HG03558 (cell line): ENCODE measurements around the gene WWOX.

Source experiments
- ATAC-seq: cut with Tn5 transposase; IDR thresholded peaks from one replicate; pipeline ENCODE4 v1.9.1; 2021; ENCODE audit warnings: moderate number of reproducible peaks; ENCODE audit not compliant: unreplicated experiment; ENCODE audit errors: extremely low read depth

Gene WWOX

GRCh38 chr16:78823027-78823426 lies 723.6 kb downstream of the WWOX start:
- no peak for ATAC-seq

GRCh38 chr16:78829280-78829679 lies 729.8 kb downstream of the WWOX start:
- ATAC-seq = no peak

- ATAC-seq = no peak
Observed at GRCh38 chr16:78830599-78830998, 731.1 kb downstream of the WWOX start.

GRCh38 chr16:78832100-78832499 lies 732.6 kb downstream of the WWOX start:
- no peak for ATAC-seq

- no peak for ATAC-seq
Observed at GRCh38 chr16:78836802-78837491, 737.5 kb downstream of the WWOX start.

- ATAC-seq = no peak
Observed at GRCh38 chr16:78837706-78838105, 738.3 kb downstream of the WWOX start.

GRCh38 chr16:78838276-78838675 lies 738.8 kb downstream of the WWOX start:
- ATAC-seq = no peak

- ATAC-seq = no peak
Observed at GRCh38 chr16:78842950-78843349, 743.5 kb downstream of the WWOX start.

GRCh38 chr16:78843978-78844377 lies 744.5 kb downstream of the WWOX start:
- no peak for ATAC-seq

- ATAC-seq = no peak
Observed at GRCh38 chr16:78844682-78845081, 745.2 kb downstream of the WWOX start.

- no peak for ATAC-seq
Observed at GRCh38 chr16:78851266-78851665, 751.8 kb downstream of the WWOX start.

GRCh38 chr16:78852081-78852635 lies 752.7 kb downstream of the WWOX start:
- no peak for ATAC-seq

- no peak for ATAC-seq
Observed at GRCh38 chr16:78862022-78862421, 762.6 kb downstream of the WWOX start.

GRCh38 chr16:78866521-78866920 lies 767.1 kb downstream of the WWOX start:
- no peak for ATAC-seq

- no peak for ATAC-seq
Observed at GRCh38 chr16:78869492-78869891, 770.0 kb downstream of the WWOX start.

- no peak for ATAC-seq
Observed at GRCh38 chr16:78871241-78871640, 771.8 kb downstream of the WWOX start.

- no peak for ATAC-seq
Observed at GRCh38 chr16:78876671-78877070, 777.2 kb downstream of the WWOX start.

GRCh38 chr16:78877114-78877655 lies 777.7 kb downstream of the WWOX start:
- ATAC-seq = no peak

- ATAC-seq = no peak
Observed at GRCh38 chr16:78878570-78878969, 779.1 kb downstream of the WWOX start.

GRCh38 chr16:78879011-78879410 lies 779.6 kb downstream of the WWOX start:
- no peak for ATAC-seq

GRCh38 chr16:78882150-78882549 lies 782.7 kb downstream of the WWOX start:
- ATAC-seq = no peak

- ATAC-seq = no peak
Observed at GRCh38 chr16:78882751-78883150, 783.3 kb downstream of the WWOX start.
